ENCODE data around the gene DAGLB.

GRCh38 chr7:6435486-6436384, 12.0 kb downstream of the DAGLB start:
- TF ChIP-seq CTCF (IDR thresholded peaks at IDR 0.05 in 8 of 11, conservative IDR thresholded peaks at IDR 0.05 in 3 of 11) (peak; percentile 87 to 98 (median 95)), POLR2AphosphoS5 (IDR thresholded peaks at IDR 0.05) (peak; percentile 39 to 72 (median 64))
